Measurements from ENCODE around the gene BICC1. TPM values are rescaled to one million over a fixed set of nuclear protein-coding genes. Genes with fewer than 3 reads are reported as not detected.

The BICC1 gene
- total RNA-seq, 1 experiment from 2014 or later: 0.57 TPM

DNA sequence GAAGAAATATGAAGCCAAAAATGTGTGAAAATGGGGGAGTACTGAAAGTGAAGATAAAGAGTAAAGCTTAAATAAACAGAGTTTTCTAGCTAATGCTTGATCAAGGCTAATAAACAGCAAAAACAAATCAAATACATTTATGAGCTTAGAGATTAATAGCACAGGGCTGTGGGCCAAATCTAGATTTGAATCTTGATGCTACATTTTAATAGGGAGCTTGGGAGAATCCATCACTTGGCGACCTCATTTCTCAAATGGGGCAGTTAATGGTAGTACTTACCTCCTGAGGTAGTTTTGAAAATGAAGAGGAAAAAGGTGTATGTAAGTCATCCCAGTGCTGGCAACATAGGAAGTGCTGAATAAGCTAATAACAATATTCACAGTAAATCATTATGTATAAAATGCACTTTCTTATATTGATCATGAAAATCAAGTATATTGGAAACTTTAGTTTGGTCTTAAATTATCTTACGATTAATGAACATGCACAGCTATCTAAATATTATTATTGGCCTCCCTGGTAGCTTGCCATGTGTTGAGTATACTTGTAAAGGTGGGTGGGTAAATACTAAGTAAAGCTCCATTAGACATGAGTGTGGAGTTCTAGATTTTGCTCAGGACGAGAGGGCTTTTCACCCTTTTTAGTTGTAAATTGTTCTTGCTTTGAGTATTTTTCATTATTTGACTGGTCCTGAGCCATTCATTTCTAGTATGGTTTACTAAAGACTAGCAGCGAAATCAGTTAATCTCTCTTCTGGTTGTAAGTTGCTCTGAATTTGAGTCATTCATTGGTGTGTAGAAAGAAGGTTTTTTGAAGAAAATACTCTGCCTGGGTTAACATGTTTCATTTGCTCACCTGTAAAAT lies 5.1 kb downstream of the BICC1 start:
- Histone ChIP-seq H4K20me1 (ENCODE audit: control insufficient read depth, insufficient read depth, insufficient read length) (no peaks in the 10 kb centered on the region), H2BK20ac (ENCODE audit: low read depth, low read length, poor library complexity, severe bottlenecking) (no peak overlapping the region), H4K5ac (ENCODE audit: insufficient read length, low read depth, low read length) (no peak overlapping the region), H3K4ac (ENCODE audit: low read depth, low read length) (no peak overlapping the region), H2BK15ac (ENCODE audit: low read depth, low read length) (no peak overlapping the region), H4K8ac (replicated peaks; ENCODE audit: insufficient read length, low read depth, low read length) (no peak overlapping the region), H3K79me1 (ENCODE audit: insufficient read depth, low read depth, low read length, poor library complexity, severe bottlenecking) (no peaks in the 10 kb centered on the region), H3K14ac (ENCODE audit: insufficient read depth, low read length) (no peak overlapping the region), H3K23ac (ENCODE audit: insufficient read length, low read depth, low read length) (no peak overlapping the region), H2BK120ac (ENCODE audit: low read depth, low read length, poor library complexity, severe bottlenecking) (no peak overlapping the region), H4K91ac (ENCODE audit: insufficient read length, low read depth, low read length) (no peak overlapping the region), H3K4me2 (ENCODE audit: insufficient read depth, insufficient read length, low read length) (no peak overlapping the region), H3K18ac (ENCODE audit: insufficient read length, low read depth, low read length) (no peak overlapping the region), H3K56ac (ENCODE audit: insufficient read length, low read depth, low read length) (no peak overlapping the region), H2AK5ac (ENCODE audit: insufficient read length, low read length) (no peak overlapping the region), H3K27me3 (ENCODE audit: insufficient read depth, low read length) (peaks cover 10% of the 10 kb centered on the region; the same call in 1 of the 2 replicates), H3K4me1 (ENCODE audit: insufficient read depth, low read length) (no peaks in the 10 kb centered on the region), H2BK12ac (ENCODE audit: insufficient read length, low read depth, low read length) (no peak overlapping the region), H2AFZ (ENCODE audit: low read length) (no peak overlapping the region), H3K27ac (ENCODE audit: insufficient read length, low read depth, low read length) (no peak overlapping the region), H3K9ac (ENCODE audit: extremely low read depth, insufficient read length, low read length) (no peak overlapping the region), H3K79me2 (ENCODE audit: insufficient read depth, low read length) (no peaks in the 10 kb centered on the region), H3K9me3 (ENCODE audit: control insufficient read depth, low read depth, low read length) (no peaks in the 10 kb centered on the region), H2BK5ac (ENCODE audit: insufficient read length, low read length) (no peak overlapping the region), H3K23me2 (ENCODE audit: insufficient read length, low read depth, low read length, poor library complexity, severe bottlenecking) (peaks cover 10% of the 10 kb centered on the region), H3T11ph (ENCODE audit: low read length) (no peak overlapping the region)
- DNase-seq: no peak
- no peaks in the 10 kb centered on the region for H3K36me3 Mint-ChIP-seq (ENCODE audit: insufficient read depth in 1 of 3, low read depth in 3 of 3)
- H3K4me1 Mint-ChIP-seq: peaks cover 7 to 8% of the 10 kb centered on the region in 2 experiments
- H3K9me3 Mint-ChIP-seq: no peaks in the 10 kb centered on the region; a peak in 1 of 5 replicates
- no CpG with 5 or more reads among the region's 4 CpGs for WGBS (ENCODE audit: extremely low coverage, insufficient read length, low lambda C conversion rate)
- H3K4me3 Mint-ChIP-seq: no peak overlapping the region
- H3K27ac Mint-ChIP-seq: no peak overlapping the region
- peaks cover 34% of the 10 kb centered on the region for H3K27me3 Mint-ChIP-seq (ENCODE audit: low read depth)
- TF ChIP-seq, protein P1, sequence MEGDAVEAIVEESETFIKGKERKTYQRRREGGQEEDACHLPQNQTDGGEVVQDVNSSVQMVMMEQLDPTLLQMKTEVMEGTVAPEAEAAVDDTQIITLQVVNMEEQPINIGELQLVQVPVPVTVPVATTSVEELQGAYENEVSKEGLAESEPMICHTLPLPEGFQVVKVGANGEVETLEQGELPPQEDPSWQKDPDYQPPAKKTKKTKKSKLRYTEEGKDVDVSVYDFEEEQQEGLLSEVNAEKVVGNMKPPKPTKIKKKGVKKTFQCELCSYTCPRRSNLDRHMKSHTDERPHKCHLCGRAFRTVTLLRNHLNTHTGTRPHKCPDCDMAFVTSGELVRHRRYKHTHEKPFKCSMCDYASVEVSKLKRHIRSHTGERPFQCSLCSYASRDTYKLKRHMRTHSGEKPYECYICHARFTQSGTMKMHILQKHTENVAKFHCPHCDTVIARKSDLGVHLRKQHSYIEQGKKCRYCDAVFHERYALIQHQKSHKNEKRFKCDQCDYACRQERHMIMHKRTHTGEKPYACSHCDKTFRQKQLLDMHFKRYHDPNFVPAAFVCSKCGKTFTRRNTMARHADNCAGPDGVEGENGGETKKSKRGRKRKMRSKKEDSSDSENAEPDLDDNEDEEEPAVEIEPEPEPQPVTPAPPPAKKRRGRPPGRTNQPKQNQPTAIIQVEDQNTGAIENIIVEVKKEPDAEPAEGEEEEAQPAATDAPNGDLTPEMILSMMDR (conservative IDR thresholded peaks at IDR 0.05): no peak

Data from H9 (cell line).